HepG2 (cell line): ENCODE results near the gene SNRNP25. TPM values are rescaled to one million over a fixed set of nuclear protein-coding genes. Genes with fewer than 3 reads are reported as not detected.

ENCODE experiments used
- ATM ChIP-seq: fragments of 450-650 bp; IDR thresholded peaks from 2 replicates; pipeline ENCODE4 v1.7.1; 2017; ENCODE audit warnings: mild to moderate bottlenecking, borderline replicate concordance
- CENPT ChIP-seq: sonication (generic); formaldehyde crosslinking; IDR thresholded peaks from 2 replicates; pipeline ENCODE4 v1.8.0; 2022; ENCODE audit warnings: low read depth, mild to moderate bottlenecking, moderate library complexity, missing genetic modification reagents
- MTF2 ChIP-seq: sonication (generic); formaldehyde crosslinking; IDR thresholded peaks from 2 replicates; pipeline ENCODE4 v1.5.0; 2020; ENCODE audit warnings: missing genetic modification reagents, borderline replicate concordance
- NFYC ChIP-seq: IDR thresholded peaks from 2 replicates; pipeline ENCODE4 v1.6.1; 2016; ENCODE audit warnings: missing genetic modification reagents, missing compliant biosample characterization
- TAF1 ChIP-seq: sonication (generic); formaldehyde crosslinking; IDR thresholded peaks from 2 replicates; pipeline ENCODE4 v1.4.0; 2020; ENCODE audit warnings: missing genetic modification reagents
- ZBTB38 ChIP-seq: sonication (generic); formaldehyde crosslinking; IDR thresholded peaks from 2 replicates; pipeline ENCODE4 v1.5.1; 2020; ENCODE audit warnings: mild to moderate bottlenecking, missing genetic modification reagents
- ZHX1 ChIP-seq: sonication (generic); formaldehyde crosslinking; IDR thresholded peaks from 2 replicates; pipeline ENCODE4 v1.8.1; 2022; ENCODE audit warnings: low read depth, mild to moderate bottlenecking, missing genetic modification reagents
- ZMYM3 ChIP-seq: sonication (generic); formaldehyde crosslinking; IDR thresholded peaks from 2 replicates; pipeline ENCODE4 v1.5.1; 2020; ENCODE audit warnings: mild to moderate bottlenecking, missing genetic modification reagents
- ZNF343 ChIP-seq: sonication (generic); formaldehyde crosslinking; IDR thresholded peaks from 2 replicates; pipeline ENCODE4 v1.4.0; 2020; ENCODE audit warnings: mild to moderate bottlenecking, missing genetic modification reagents
- ZZZ3 ChIP-seq: sonication (generic); formaldehyde crosslinking; IDR thresholded peaks from 2 replicates; pipeline ENCODE4 v1.4.0; 2020; ENCODE audit warnings: missing genetic modification reagents, mild to moderate bottlenecking, borderline replicate concordance
- polyA plus RNA-seq, 8 experiments: library from polyadenylated mRNA; depleted of rRNA in 3 of 8; stranded (reverse) in 7 of 8; unstranded in 1 of 8; fragments of >200 nt; fragmentation: Illumina TruSeq in 4 of 8; extraction: Trizol in 4 of 8; gene quantifications; 2 replicates each; pipeline versions ENCODE4 v1.2.1 to v1.2.3, GENCODE V29; 2011 to 2016; ENCODE audit warnings: low read depth in 4 of 8, missing spikeins in 1 of 8, mixed read lengths in 1 of 8; ENCODE audit not compliant: insufficient read depth in 1 of 8
- total RNA-seq, 5 experiments: library from RNA; depleted of rRNA; stranded (reverse); fragments of >200 nt; fragmentation: Illumina TruSeq; extraction: Trizol; gene quantifications; 2 replicates each; pipeline ENCODE4 v1.2.3, GENCODE V29; 2016; ENCODE audit warnings: low read depth in 1 of 5
- TF ChIP-seq, protein P1 (sequence below): sonication (generic); formaldehyde crosslinking; IDR thresholded peaks from 2 replicates; pipeline ENCODE4 v1.4.0; 2020; ENCODE audit warnings: missing genetic modification reagents, borderline replicate concordance
- TF ChIP-seq, protein P2 (sequence below): sonication (generic); formaldehyde crosslinking; conservative IDR thresholded peaks from 2 replicates; pipeline ENCODE4 v1.5.0; 2020; ENCODE audit warnings: missing genetic modification reagents
- TF ChIP-seq, protein P3 (sequence below): sonication (generic); formaldehyde crosslinking; IDR thresholded peaks from 2 replicates; pipeline ENCODE4 v1.8.1; 2023; ENCODE audit warnings: missing genetic modification reagents, mild to moderate bottlenecking, borderline replicate concordance
- TF ChIP-seq, protein P4 (sequence below): sonication (generic); formaldehyde crosslinking; IDR thresholded peaks from 2 replicates; pipeline ENCODE4 v1.4.0; 2020; ENCODE audit warnings: missing genetic modification reagents, borderline replicate concordance
- TF ChIP-seq, protein P5 (sequence below): sonication (generic); formaldehyde crosslinking; IDR thresholded peaks from 2 replicates; pipeline ENCODE4 v1.8.1; 2023; ENCODE audit warnings: mild to moderate bottlenecking, missing genetic modification reagents

Gene SNRNP25
- total and polyA plus RNA-seq, 2 of the 13 experiments (the other 11 are each of a cell fraction or from before 2014, with no cell fraction given): 34.1 to 97.4 TPM

DNA sequence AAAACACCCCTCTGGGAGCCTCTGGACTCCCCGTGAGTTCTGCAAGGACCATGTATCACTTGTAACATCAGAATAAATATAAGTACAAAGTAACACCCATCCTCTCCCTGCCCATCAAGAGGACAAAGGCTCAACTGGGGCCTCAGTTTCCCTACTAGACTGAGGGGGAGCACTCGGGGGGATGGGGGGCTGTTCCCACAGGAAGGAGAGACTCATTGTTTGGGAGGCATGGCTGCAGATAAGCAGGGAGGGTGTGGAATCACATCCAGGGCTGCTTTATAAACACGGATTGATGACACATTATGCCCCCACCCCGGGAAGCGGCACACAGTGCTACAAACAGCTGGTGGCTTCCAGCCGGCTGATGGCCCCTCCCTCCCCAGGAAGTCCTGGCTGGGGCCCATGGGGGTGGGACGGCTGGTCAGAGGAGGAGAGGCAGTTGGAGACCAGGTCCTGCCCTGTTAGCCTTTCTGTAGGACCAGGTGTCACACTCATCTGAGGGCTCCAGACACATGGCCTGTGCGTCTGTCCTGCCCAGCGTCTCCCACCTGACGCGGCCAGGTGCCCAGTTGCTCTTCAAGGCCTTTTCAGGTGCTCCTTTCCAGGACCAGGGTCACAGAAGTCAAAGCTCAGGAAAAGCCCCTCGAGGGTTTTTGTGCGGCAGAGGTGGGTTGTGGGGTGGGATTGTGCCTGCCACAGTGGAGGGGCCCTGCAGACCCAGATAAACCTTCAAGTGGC lies 23.1 kb downstream of the SNRNP25 start (continued):
- peak; percentile 17; the same call in 1 of the 2 replicates for TF ChIP-seq ZZZ3 (CRISPR knock-in tag)
- TF ChIP-seq, protein P1, sequence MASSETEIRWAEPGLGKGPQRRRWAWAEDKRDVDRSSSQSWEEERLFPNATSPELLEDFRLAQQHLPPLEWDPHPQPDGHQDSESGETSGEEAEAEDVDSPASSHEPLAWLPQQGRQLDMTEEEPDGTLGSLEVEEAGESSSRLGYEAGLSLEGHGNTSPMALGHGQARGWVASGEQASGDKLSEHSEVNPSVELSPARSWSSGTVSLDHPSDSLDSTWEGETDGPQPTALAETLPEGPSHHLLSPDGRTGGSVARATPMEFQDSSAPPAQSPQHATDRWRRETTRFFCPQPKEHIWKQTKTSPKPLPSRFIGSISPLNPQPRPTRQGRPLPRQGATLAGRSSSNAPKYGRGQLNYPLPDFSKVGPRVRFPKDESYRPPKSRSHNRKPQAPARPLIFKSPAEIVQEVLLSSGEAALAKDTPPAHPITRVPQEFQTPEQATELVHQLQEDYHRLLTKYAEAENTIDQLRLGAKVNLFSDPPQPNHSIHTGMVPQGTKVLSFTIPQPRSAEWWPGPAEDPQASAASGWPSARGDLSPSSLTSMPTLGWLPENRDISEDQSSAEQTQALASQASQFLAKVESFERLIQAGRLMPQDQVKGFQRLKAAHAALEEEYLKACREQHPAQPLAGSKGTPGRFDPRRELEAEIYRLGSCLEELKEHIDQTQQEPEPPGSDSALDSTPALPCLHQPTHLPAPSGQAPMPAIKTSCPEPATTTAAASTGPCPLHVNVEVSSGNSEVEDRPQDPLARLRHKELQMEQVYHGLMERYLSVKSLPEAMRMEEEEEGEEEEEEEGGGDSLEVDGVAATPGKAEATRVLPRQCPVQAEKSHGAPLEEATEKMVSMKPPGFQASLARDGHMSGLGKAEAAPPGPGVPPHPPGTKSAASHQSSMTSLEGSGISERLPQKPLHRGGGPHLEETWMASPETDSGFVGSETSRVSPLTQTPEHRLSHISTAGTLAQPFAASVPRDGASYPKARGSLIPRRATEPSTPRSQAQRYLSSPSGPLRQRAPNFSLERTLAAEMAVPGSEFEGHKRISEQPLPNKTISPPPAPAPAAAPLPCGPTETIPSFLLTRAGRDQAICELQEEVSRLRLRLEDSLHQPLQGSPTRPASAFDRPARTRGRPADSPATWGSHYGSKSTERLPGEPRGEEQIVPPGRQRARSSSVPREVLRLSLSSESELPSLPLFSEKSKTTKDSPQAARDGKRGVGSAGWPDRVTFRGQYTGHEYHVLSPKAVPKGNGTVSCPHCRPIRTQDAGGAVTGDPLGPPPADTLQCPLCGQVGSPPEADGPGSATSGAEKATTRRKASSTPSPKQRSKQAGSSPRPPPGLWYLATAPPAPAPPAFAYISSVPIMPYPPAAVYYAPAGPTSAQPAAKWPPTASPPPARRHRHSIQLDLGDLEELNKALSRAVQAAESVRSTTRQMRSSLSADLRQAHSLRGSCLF (CRISPR knock-in tag): no peak
- no peak for TF ChIP-seq ATM
- no peak for TF ChIP-seq MTF2 (CRISPR knock-in tag)
- no peak for TF ChIP-seq NFYC (CRISPR knock-in tag)
- TF ChIP-seq CENPT (CRISPR knock-in tag): no peak
- TF ChIP-seq ZHX1 (CRISPR knock-in tag): no peak
- peak; percentile 5; the same call in 1 of the 2 replicates for TF ChIP-seq ZMYM3 (CRISPR knock-in tag)
- TF ChIP-seq, protein P2, sequence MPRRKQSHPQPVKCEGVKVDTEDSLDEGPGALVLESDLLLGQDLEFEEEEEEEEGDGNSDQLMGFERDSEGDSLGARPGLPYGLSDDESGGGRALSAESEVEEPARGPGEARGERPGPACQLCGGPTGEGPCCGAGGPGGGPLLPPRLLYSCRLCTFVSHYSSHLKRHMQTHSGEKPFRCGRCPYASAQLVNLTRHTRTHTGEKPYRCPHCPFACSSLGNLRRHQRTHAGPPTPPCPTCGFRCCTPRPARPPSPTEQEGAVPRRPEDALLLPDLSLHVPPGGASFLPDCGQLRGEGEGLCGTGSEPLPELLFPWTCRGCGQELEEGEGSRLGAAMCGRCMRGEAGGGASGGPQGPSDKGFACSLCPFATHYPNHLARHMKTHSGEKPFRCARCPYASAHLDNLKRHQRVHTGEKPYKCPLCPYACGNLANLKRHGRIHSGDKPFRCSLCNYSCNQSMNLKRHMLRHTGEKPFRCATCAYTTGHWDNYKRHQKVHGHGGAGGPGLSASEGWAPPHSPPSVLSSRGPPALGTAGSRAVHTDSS: no peak
- TF ChIP-seq TAF1 (CRISPR knock-in tag): no peak; the same call in 1 of the 2 replicates
- TF ChIP-seq ZBTB38 (CRISPR knock-in tag): no peak
- TF ChIP-seq, protein P3, sequence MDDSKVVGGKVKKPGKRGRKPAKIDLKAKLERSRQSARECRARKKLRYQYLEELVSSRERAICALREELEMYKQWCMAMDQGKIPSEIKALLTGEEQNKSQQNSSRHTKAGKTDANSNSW (CRISPR knock-in tag): no peak
- TF ChIP-seq, protein P4, sequence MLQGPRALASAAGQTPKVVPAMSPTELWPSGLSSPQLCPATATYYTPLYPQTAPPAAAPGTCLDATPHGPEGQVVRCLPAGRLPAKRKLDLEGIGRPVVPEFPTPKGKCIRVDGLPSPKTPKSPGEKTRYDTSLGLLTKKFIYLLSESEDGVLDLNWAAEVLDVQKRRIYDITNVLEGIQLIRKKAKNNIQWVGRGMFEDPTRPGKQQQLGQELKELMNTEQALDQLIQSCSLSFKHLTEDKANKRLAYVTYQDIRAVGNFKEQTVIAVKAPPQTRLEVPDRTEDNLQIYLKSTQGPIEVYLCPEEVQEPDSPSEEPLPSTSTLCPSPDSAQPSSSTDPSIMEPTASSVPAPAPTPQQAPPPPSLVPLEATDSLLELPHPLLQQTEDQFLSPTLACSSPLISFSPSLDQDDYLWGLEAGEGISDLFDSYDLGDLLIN: no peak
- TF ChIP-seq, protein P5, sequence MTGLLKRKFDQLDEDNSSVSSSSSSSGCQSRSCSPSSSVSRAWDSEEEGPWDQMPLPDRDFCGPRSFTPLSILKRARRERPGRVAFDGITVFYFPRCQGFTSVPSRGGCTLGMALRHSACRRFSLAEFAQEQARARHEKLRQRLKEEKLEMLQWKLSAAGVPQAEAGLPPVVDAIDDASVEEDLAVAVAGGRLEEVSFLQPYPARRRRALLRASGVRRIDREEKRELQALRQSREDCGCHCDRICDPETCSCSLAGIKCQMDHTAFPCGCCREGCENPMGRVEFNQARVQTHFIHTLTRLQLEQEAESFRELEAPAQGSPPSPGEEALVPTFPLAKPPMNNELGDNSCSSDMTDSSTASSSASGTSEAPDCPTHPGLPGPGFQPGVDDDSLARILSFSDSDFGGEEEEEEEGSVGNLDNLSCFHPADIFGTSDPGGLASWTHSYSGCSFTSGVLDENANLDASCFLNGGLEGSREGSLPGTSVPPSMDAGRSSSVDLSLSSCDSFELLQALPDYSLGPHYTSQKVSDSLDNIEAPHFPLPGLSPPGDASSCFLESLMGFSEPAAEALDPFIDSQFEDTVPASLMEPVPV (CRISPR knock-in tag): no peak
- TF ChIP-seq ZNF343 (CRISPR knock-in tag): no peak
